Stomach smooth muscle (tissue), 2 donors: ENCODE results near the gene ZNF366.
A peak's percentile ranks its signal among the peaks of the same experiment; 100 is the strongest.

ENCODE experiments used
- H3K27ac ChIP-seq: one replicate; pipeline ENCODE4 v1.7.0; 2013; ENCODE audit warnings: mild to moderate bottlenecking, low read length, inconsistent platforms
- H3K27me3 ChIP-seq, 2 donors: one replicate each; pipeline ENCODE4 v1.7.0; 2013; ENCODE audit warnings: low read length in 2 of 2; ENCODE audit not compliant: insufficient read depth in 2 of 2, control insufficient read depth in 1 of 2
- H3K36me3 ChIP-seq, 2 donors: one replicate each; pipeline ENCODE4 v1.7.0; 2013; ENCODE audit warnings: low read length in 2 of 2; ENCODE audit not compliant: control insufficient read depth in 2 of 2, insufficient read depth in 2 of 2
- H3K4me1 ChIP-seq: one replicate; pipeline ENCODE4 v1.7.0; 2013; ENCODE audit warnings: low read length; ENCODE audit not compliant: control insufficient read depth, insufficient read depth
- H3K4me3 ChIP-seq, 2 donors: one replicate each; pipeline ENCODE4 v1.7.0; 2013; ENCODE audit warnings: low read length in 2 of 2
- H3K9ac ChIP-seq, 2 donors: one replicate each; pipeline ENCODE4 v1.7.0; 2013; ENCODE audit warnings: low read length in 2 of 2, mild to moderate bottlenecking in 1 of 2
- H3K9me3 ChIP-seq, 2 donors: one replicate each; pipeline ENCODE4 v1.7.0; 2013; ENCODE audit warnings: low read length in 2 of 2; ENCODE audit not compliant: control insufficient read depth in 2 of 2
- donor health status: healthy.
- donor health status: Pancreatic carcinoma.

Gene ZNF366

GRCh38 chr5:72497823-72498222 is 9.4 kb downstream of the ZNF366 start:
- H3K27me3 ChIP-seq: no peaks in the 10 kb centered on the region
- H3K9me3 ChIP-seq: no peaks in the 10 kb centered on the region
- H3K27ac ChIP-seq: no peak overlapping the region
- no peak overlapping the region for H3K4me3 ChIP-seq
- no peaks in the 10 kb centered on the region for H3K4me1 ChIP-seq
- H3K36me3 ChIP-seq: no peaks in the 10 kb centered on the region
- H3K9ac ChIP-seq: no peak overlapping the region

GRCh38 chr5:72495410-72495809 is 11.8 kb downstream of the ZNF366 start:
- H3K27ac ChIP-seq: no peak overlapping the region
- H3K9me3 ChIP-seq: no peaks in the 10 kb centered on the region
- no peaks in the 10 kb centered on the region for H3K4me1 ChIP-seq
- H3K27me3 ChIP-seq: no peaks in the 10 kb centered on the region
- no peak overlapping the region for H3K4me3 ChIP-seq
- H3K9ac ChIP-seq: no peak overlapping the region
- H3K36me3 ChIP-seq: no peaks in the 10 kb centered on the region

- H3K9me3 ChIP-seq: no peaks in the 10 kb centered on the region
- no peak overlapping the region for H3K27ac ChIP-seq
- H3K36me3 ChIP-seq: no peaks in the 10 kb centered on the region
Observed at GRCh38 chr5:72494623-72495124, 12.5 kb downstream of the ZNF366 start.

GRCh38 chr5:72489536-72489935 is 17.7 kb downstream of the ZNF366 start:
- H3K9me3 ChIP-seq: no peaks in the 10 kb centered on the region
- no peaks in the 10 kb centered on the region for H3K36me3 ChIP-seq
- no peak overlapping the region for H3K4me3 ChIP-seq
- no peaks in the 10 kb centered on the region for H3K27me3 ChIP-seq
- peaks cover 7% of the 10 kb centered on the region for H3K4me1 ChIP-seq
- no peak overlapping the region for H3K9ac ChIP-seq
- no peak overlapping the region for H3K27ac ChIP-seq

More at GRCh38 chr5:72494623-72495124, 12.5 kb downstream of the ZNF366 start:
- Histone ChIP-seq H3K27me3 (no peaks in the 10 kb centered on the region), H3K4me1 (no peaks in the 10 kb centered on the region), H3K4me3 (no peak overlapping the region), H3K9ac (no peak overlapping the region)

GRCh38 chr5:72488756-72489155 is 18.5 kb downstream of the ZNF366 start:
- Histone ChIP-seq H3K4me1 (peaks cover 7% of the 10 kb centered on the region), H3K27ac (no peak overlapping the region), H3K4me3 (no peak overlapping the region), H3K36me3 (no peaks in the 10 kb centered on the region), H3K9me3 (no peaks in the 10 kb centered on the region), H3K27me3 (no peaks in the 10 kb centered on the region), H3K9ac (no peak overlapping the region)

GRCh38 chr5:72487177-72487576 is 20.0 kb downstream of the ZNF366 start:
- no peak overlapping the region for H3K27ac ChIP-seq

GRCh38 chr5:72486371-72486770 is 20.8 kb downstream of the ZNF366 start:
- Histone ChIP-seq H3K27me3 (no peaks in the 10 kb centered on the region), H3K4me3 (no peak overlapping the region), H3K36me3 (no peaks in the 10 kb centered on the region), H3K9me3 (no peaks in the 10 kb centered on the region), H3K9ac (no peak overlapping the region), H3K4me1 (peaks cover 7% of the 10 kb centered on the region), H3K27ac (peak overlapping the region; percentile 11)

More at GRCh38 chr5:72487177-72487576, 20.0 kb downstream of the ZNF366 start:
- no peaks in the 10 kb centered on the region for H3K9me3 ChIP-seq
- no peaks in the 10 kb centered on the region for H3K36me3 ChIP-seq
- H3K9ac ChIP-seq: no peak overlapping the region
- no peaks in the 10 kb centered on the region for H3K27me3 ChIP-seq
- no peak overlapping the region for H3K4me3 ChIP-seq
- peaks cover 7% of the 10 kb centered on the region for H3K4me1 ChIP-seq

- Histone ChIP-seq H3K27ac (no peak overlapping the region), H3K27me3 (no peaks in the 10 kb centered on the region)
Observed at GRCh38 chr5:72485430-72485974, 21.7 kb downstream of the ZNF366 start.

GRCh38 chr5:72482046-72482445 is 25.2 kb downstream of the ZNF366 start:
- Histone ChIP-seq H3K4me1 (peaks cover 5% of the 10 kb centered on the region), H3K4me3 (no peak overlapping the region), H3K9ac (no peak overlapping the region), H3K27me3 (no peaks in the 10 kb centered on the region), H3K9me3 (no peaks in the 10 kb centered on the region), H3K36me3 (no peaks in the 10 kb centered on the region), H3K27ac (no peak overlapping the region)

More at GRCh38 chr5:72485430-72485974, 21.7 kb downstream of the ZNF366 start:
- Histone ChIP-seq H3K9ac (no peak overlapping the region), H3K9me3 (no peaks in the 10 kb centered on the region), H3K4me3 (no peak overlapping the region), H3K36me3 (no peaks in the 10 kb centered on the region), H3K4me1 (peaks cover 7% of the 10 kb centered on the region)

- no peaks in the 10 kb centered on the region for H3K9me3 ChIP-seq
- H3K27me3 ChIP-seq: no peaks in the 10 kb centered on the region
- H3K9ac ChIP-seq: no peak overlapping the region
- H3K4me1 ChIP-seq: no peaks in the 10 kb centered on the region
- H3K36me3 ChIP-seq: no peaks in the 10 kb centered on the region
- H3K4me3 ChIP-seq: no peak overlapping the region
- H3K27ac ChIP-seq: no peak overlapping the region
Observed at GRCh38 chr5:72480841-72481240, 26.4 kb downstream of the ZNF366 start.

- Histone ChIP-seq H3K4me3 (no peak overlapping the region), H3K9me3 (no peaks in the 10 kb centered on the region), H3K4me1 (no peaks in the 10 kb centered on the region)
Observed at GRCh38 chr5:72479921-72480320, 27.3 kb downstream of the ZNF366 start.

More at GRCh38 chr5:72479921-72480320, 27.3 kb downstream of the ZNF366 start:
- no peaks in the 10 kb centered on the region for H3K27me3 ChIP-seq
- H3K9ac ChIP-seq: no peak overlapping the region
- H3K36me3 ChIP-seq: no peaks in the 10 kb centered on the region
- no peak overlapping the region for H3K27ac ChIP-seq
